Endothelial cell (in vitro differentiated cells): ENCODE results near the gene MYO3A. TPM values are rescaled to one million over a fixed set of nuclear protein-coding genes. Genes with fewer than 3 reads are reported as not detected.
"Not testable (repeated sequence)": the region's sequence is repeated elsewhere in the genome, so short reads cannot be mapped to it uniquely, and the experiment has no call there.

Source experiments
- DNase-seq: peaks from one replicate; pipeline ENCODE4 v3.0.0; 2021; ENCODE audit warnings: low spot score
- H3K27ac Mint-ChIP-seq: one replicate; pipeline ENCODE4 v1.8.0; 2021; ENCODE audit warnings: mixed read lengths, inconsistent platforms; ENCODE audit not compliant: unreplicated experiment
- H3K27me3 Mint-ChIP-seq: one replicate; pipeline ENCODE4 v1.8.0; 2021; ENCODE audit warnings: mild to moderate bottlenecking, moderate library complexity, mixed read lengths, inconsistent platforms; ENCODE audit not compliant: unreplicated experiment
- H3K36me3 Mint-ChIP-seq: one replicate; pipeline ENCODE4 v1.8.0; 2021; ENCODE audit warnings: mild to moderate bottlenecking, low read depth, mixed read lengths, inconsistent platforms; ENCODE audit not compliant: unreplicated experiment
- H3K4me1 Mint-ChIP-seq: one replicate; pipeline ENCODE4 v1.8.0; 2021; ENCODE audit warnings: mild to moderate bottlenecking, mixed read lengths, inconsistent platforms; ENCODE audit not compliant: unreplicated experiment
- H3K4me3 Mint-ChIP-seq: one replicate; pipeline ENCODE4 v1.8.0; 2021; ENCODE audit warnings: mild to moderate bottlenecking, mixed read lengths, inconsistent platforms; ENCODE audit not compliant: unreplicated experiment
- H3K9me3 Mint-ChIP-seq: one replicate; pipeline ENCODE4 v1.8.0; 2021; ENCODE audit warnings: mixed read lengths, inconsistent platforms; ENCODE audit not compliant: unreplicated experiment
- CTCF ChIP-seq: fragments of 200-600 bp; sonication (generic); IDR thresholded peaks from one replicate; pipeline ENCODE4 v1.5.0; 2021; ENCODE audit warnings: antibody characterized with exemption; ENCODE audit not compliant: unreplicated experiment
- total RNA-seq: library from RNA; stranded (reverse); fragmentation: NEBNext Ultra II Directional; extraction: Animal tissue kit (Norgen Biotek cat#: 25700); gene quantifications from one replicate; pipeline ENCODE4 v1.2.1, GENCODE V29; 2021; ENCODE audit not compliant: unreplicated experiment

MYO3A gene
- total RNA-seq, 1 donor from 2014 or later, result 11.4 TPM

- Mint-ChIP-seq H3K4me1 (no peaks in the 10 kb centered on the region), H3K4me3 (no peak overlapping the region), H3K36me3 (no peaks in the 10 kb centered on the region), H3K27ac (no peak overlapping the region), H3K9me3 (no peaks in the 10 kb centered on the region), H3K27me3 (no peaks in the 10 kb centered on the region)
- TF ChIP-seq CTCF, result no peak
- no peak for DNase-seq
Measured at GRCh38 chr10:25989951-25990350, 55.9 kb downstream of the MYO3A start.

- no peaks in the 10 kb centered on the region for H3K27me3 Mint-ChIP-seq
- H3K9me3 Mint-ChIP-seq, result no peaks in the 10 kb centered on the region
- H3K27ac Mint-ChIP-seq, result no peak overlapping the region
- DNase-seq, result no peak
- H3K36me3 Mint-ChIP-seq, result peaks cover 17% of the 10 kb centered on the region
- H3K4me1 Mint-ChIP-seq, result no peaks in the 10 kb centered on the region
- no peak for TF ChIP-seq CTCF
- no peak overlapping the region for H3K4me3 Mint-ChIP-seq
Measured at GRCh38 chr10:25999295-25999981, 65.4 kb downstream of the MYO3A start.

GRCh38 chr10:26000971-26001370 is 66.9 kb downstream of the MYO3A start:
- Mint-ChIP-seq H3K27me3 (no peaks in the 10 kb centered on the region), H3K9me3 (no peaks in the 10 kb centered on the region), H3K36me3 (peaks cover 15% of the 10 kb centered on the region), H3K4me3 (no peak overlapping the region), H3K4me1 (no peaks in the 10 kb centered on the region), H3K27ac (no peak overlapping the region)
- TF ChIP-seq CTCF, result no peak
- DNase-seq, result no peak

- not testable (repeated sequence) for H3K4me1 Mint-ChIP-seq, H3K36me3 Mint-ChIP-seq, H3K4me3 Mint-ChIP-seq, H3K27me3 Mint-ChIP-seq, DNase-seq, H3K27ac Mint-ChIP-seq, H3K9me3 Mint-ChIP-seq
Measured at GRCh38 chr10:26002466-26002865, 68.4 kb downstream of the MYO3A start.

- no peak for TF ChIP-seq CTCF
- Mint-ChIP-seq H3K4me1 (no peaks in the 10 kb centered on the region), H3K36me3 (peaks cover 11% of the 10 kb centered on the region), H3K9me3 (peaks cover 5% of the 10 kb centered on the region), H3K27me3 (no peaks in the 10 kb centered on the region), H3K27ac (no peak overlapping the region), H3K4me3 (no peak overlapping the region)
- DNase-seq, result no peak
Measured at GRCh38 chr10:26015092-26015491, 81.1 kb downstream of the MYO3A start.
